Measurements from ENCODE around the gene STRN4.
A peak's percentile ranks its signal among the peaks of the same experiment; 100 is the strongest.

Gene STRN4

GRCh38 chr19:46745030-46745429 lies 1.2 kb downstream of the STRN4 start:
- no peak for DNase-seq (ENCODE audit: low read depth in 2 of 2)

- no peak for DNase-seq (ENCODE audit: low read depth in 2 of 2)
These were observed 2.1 kb downstream of the STRN4 start for GRCh38 chr19:46744005-46744691.

- no peak for DNase-seq (ENCODE audit: low read depth in 2 of 2)
These were observed 3.2 kb downstream of the STRN4 start for GRCh38 chr19:46742926-46743480.

GRCh38 chr19:46741447-46741846 lies 4.8 kb downstream of the STRN4 start:
- DNase-seq (ENCODE audit: low read depth in 2 of 2): no peak

GRCh38 chr19:46739290-46739771 lies 6.9 kb downstream of the STRN4 start:
- no peak for DNase-seq (ENCODE audit: low read depth in 2 of 2)

GRCh38 chr19:46737761-46738171 lies 8.5 kb downstream of the STRN4 start:
- no peak for DNase-seq (ENCODE audit: low read depth in 2 of 2)

GRCh38 chr19:46737298-46737654 lies 9.0 kb downstream of the STRN4 start:
- DNase-seq (ENCODE audit: low read depth in 2 of 2): no peak

- no peak for DNase-seq (ENCODE audit: low read depth in 2 of 2)
These were observed 9.5 kb downstream of the STRN4 start for GRCh38 chr19:46736531-46737297.

- DNase-seq (ENCODE audit: low read depth in 2 of 2): no peak
These were observed 12.5 kb downstream of the STRN4 start for GRCh38 chr19:46733690-46734292.

- no peak for DNase-seq (ENCODE audit: low read depth in 2 of 2)
These were observed 13.1 kb downstream of the STRN4 start for GRCh38 chr19:46732966-46733689.

GRCh38 chr19:46732172-46732938 lies 13.9 kb downstream of the STRN4 start:
- no peak for DNase-seq (ENCODE audit: low read depth in 2 of 2)

- no peak for DNase-seq (ENCODE audit: low read depth in 2 of 2)
These were observed 14.7 kb downstream of the STRN4 start for GRCh38 chr19:46731584-46731983.

GRCh38 chr19:46731007-46731501 lies 15.2 kb downstream of the STRN4 start:
- no peak for DNase-seq (ENCODE audit: low read depth in 2 of 2)

- no peak for DNase-seq (ENCODE audit: low read depth in 2 of 2)
These were observed 15.7 kb downstream of the STRN4 start for GRCh38 chr19:46730595-46730994.

- DNase-seq (ENCODE audit: low read depth in 2 of 2): no peak
These were observed 16.1 kb downstream of the STRN4 start for GRCh38 chr19:46730187-46730586.

GRCh38 chr19:46729696-46730095 lies 16.6 kb downstream of the STRN4 start:
- no peak for DNase-seq (ENCODE audit: low read depth in 2 of 2)

- peak; percentile 53 to 59 for DNase-seq (ENCODE audit: low read depth in 2 of 2)
These were observed 17.4 kb downstream of the STRN4 start for GRCh38 chr19:46728693-46729339.

- no peak for DNase-seq (ENCODE audit: low read depth in 2 of 2)
These were observed 18.0 kb downstream of the STRN4 start for GRCh38 chr19:46728208-46728607.

- no peak for DNase-seq (ENCODE audit: low read depth in 2 of 2)
These were observed 18.5 kb downstream of the STRN4 start for GRCh38 chr19:46727757-46728156.

GRCh38 chr19:46726971-46727501 lies 19.2 kb downstream of the STRN4 start:
- DNase-seq (ENCODE audit: low read depth in 2 of 2): no peak
